ENCODE results near the gene TCF12.

The TCF12 gene

DNA sequence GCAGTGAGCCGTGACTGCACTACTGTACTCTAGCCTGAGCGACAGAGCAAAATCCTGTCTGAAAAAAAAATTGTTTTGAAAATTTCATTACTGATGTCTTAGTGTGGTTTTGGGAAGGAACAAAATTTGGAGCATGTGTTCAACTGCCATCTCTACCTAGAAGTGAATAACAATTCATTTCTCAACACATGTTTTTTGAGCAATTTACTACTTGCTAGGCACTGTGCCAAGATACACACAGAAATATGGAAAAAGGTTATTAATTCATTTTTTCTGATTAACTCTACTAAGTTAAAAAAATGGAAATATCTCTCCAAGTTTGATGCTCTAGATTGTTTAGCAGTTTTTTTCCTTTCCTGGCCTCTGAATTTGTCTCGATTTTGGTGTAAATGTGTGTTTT lies 5.2 kb upstream of the TCF12 start:
- no peaks in the 10 kb centered on the region for H3K27me3 ChIP-seq (ENCODE audit: insufficient read depth, low read length, poor library complexity, severe bottlenecking)
- no peak overlapping the region for H2AFZ ChIP-seq (ENCODE audit: low read length)
- H3K4me2 ChIP-seq (ENCODE audit: low read depth, low read length, poor library complexity, severe bottlenecking), result no peak overlapping the region
- no peaks in the 10 kb centered on the region for H3K9me3 ChIP-seq (ENCODE audit: insufficient read depth, low read depth, low read length)
- no peaks in the 10 kb centered on the region for H4K20me1 ChIP-seq (ENCODE audit: insufficient read depth, low read length, poor library complexity, severe bottlenecking)
- no peak overlapping the region for H3K9ac ChIP-seq (ENCODE audit: low read depth, low read length, poor library complexity, severe bottlenecking)
- H3K4me1 ChIP-seq (ENCODE audit: insufficient read depth, low read length, poor library complexity, severe bottlenecking), result peaks cover 14% of the 10 kb centered on the region
- H3K36me3 ChIP-seq (ENCODE audit: insufficient read depth, low read length), result no peaks in the 10 kb centered on the region
- TF ChIP-seq, protein P1, sequence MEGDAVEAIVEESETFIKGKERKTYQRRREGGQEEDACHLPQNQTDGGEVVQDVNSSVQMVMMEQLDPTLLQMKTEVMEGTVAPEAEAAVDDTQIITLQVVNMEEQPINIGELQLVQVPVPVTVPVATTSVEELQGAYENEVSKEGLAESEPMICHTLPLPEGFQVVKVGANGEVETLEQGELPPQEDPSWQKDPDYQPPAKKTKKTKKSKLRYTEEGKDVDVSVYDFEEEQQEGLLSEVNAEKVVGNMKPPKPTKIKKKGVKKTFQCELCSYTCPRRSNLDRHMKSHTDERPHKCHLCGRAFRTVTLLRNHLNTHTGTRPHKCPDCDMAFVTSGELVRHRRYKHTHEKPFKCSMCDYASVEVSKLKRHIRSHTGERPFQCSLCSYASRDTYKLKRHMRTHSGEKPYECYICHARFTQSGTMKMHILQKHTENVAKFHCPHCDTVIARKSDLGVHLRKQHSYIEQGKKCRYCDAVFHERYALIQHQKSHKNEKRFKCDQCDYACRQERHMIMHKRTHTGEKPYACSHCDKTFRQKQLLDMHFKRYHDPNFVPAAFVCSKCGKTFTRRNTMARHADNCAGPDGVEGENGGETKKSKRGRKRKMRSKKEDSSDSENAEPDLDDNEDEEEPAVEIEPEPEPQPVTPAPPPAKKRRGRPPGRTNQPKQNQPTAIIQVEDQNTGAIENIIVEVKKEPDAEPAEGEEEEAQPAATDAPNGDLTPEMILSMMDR (conservative IDR thresholded peaks at IDR 0.05; ENCODE audit: low read length), result no peak
- TF ChIP-seq EZH2phosphoT487 (IDR thresholded peaks at IDR 0.05; ENCODE audit: borderline replicate concordance), result no peak
- H3K9me2 ChIP-seq (replicated peaks; ENCODE audit: low read depth, low read length), result no peaks in the 10 kb centered on the region
- no peak overlapping the region for H3K4me3 ChIP-seq (ENCODE audit: low read length, poor library complexity, severe bottlenecking)
- no peaks in the 10 kb centered on the region for H3F3A ChIP-seq (ENCODE audit: low read depth)
- peaks cover 13% of the 10 kb centered on the region; the same call in 1 of the 2 replicates for H3K79me2 ChIP-seq (ENCODE audit: insufficient read depth, low read length)

DNA sequence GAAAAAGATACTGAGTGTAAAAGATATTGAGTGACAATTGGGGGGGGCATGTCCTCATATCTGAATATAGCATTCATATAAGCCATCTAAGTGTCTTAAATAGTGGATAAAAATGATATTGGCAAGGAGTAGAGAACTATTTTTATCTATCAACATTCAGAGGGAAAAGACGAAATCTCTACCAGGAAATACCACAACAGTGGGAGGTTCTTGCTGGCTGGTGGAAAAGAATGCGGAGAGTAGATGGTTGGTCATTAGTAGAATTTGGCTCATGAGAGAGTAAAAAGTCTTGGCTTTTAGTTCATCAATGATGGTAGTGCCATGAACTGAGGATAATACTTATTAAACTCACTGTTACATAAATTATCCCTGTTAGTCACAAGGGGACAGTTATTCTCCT lies 4.8 kb upstream of the TCF12 start:
- Histone ChIP-seq H3K4me1 (ENCODE audit: insufficient read depth, low read length, poor library complexity, severe bottlenecking) (peaks cover 14% of the 10 kb centered on the region), H3F3A (ENCODE audit: low read depth) (no peaks in the 10 kb centered on the region), H4K20me1 (ENCODE audit: insufficient read depth, low read length, poor library complexity, severe bottlenecking) (no peaks in the 10 kb centered on the region), H3K36me3 (ENCODE audit: insufficient read depth, low read length) (no peaks in the 10 kb centered on the region), H3K9me3 (ENCODE audit: insufficient read depth, low read depth, low read length) (no peaks in the 10 kb centered on the region), H3K79me2 (ENCODE audit: insufficient read depth, low read length) (peaks cover 15% of the 10 kb centered on the region; the same call in 1 of the 2 replicates), H3K9ac (ENCODE audit: low read depth, low read length, poor library complexity, severe bottlenecking) (no peak overlapping the region), H3K4me3 (ENCODE audit: low read length, poor library complexity, severe bottlenecking) (no peak overlapping the region), H3K9me2 (replicated peaks; ENCODE audit: low read depth, low read length) (no peaks in the 10 kb centered on the region), H3K27me3 (ENCODE audit: insufficient read depth, low read length, poor library complexity, severe bottlenecking) (no peaks in the 10 kb centered on the region), H2AFZ (ENCODE audit: low read length) (no peak overlapping the region), H3K4me2 (ENCODE audit: low read depth, low read length, poor library complexity, severe bottlenecking) (no peak overlapping the region)
- no peak for TF ChIP-seq EZH2phosphoT487 (IDR thresholded peaks at IDR 0.05; ENCODE audit: borderline replicate concordance)
- TF ChIP-seq, protein P1 (conservative IDR thresholded peaks at IDR 0.05; ENCODE audit: low read length), result no peak

DNA sequence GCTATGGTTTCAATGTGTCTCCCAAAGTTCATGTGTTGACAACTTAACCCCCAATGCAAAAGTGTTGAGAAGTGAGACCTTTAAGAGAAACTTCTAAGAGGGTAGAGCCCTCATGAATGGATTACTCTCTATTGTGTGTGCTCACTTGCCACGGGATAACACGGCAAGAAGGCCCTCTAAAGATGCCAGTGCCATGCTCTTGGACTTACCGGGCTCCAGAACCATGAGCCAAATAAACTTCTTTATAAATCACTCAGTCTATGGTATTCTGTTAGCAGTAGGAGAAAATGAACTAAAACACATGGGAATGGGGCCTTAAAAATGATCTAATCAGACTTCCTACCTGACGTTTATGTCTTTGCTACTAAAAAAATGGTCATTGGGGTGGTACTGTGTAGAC lies 2.6 kb upstream of the TCF12 start:
- no peaks in the 10 kb centered on the region for H3K9me2 ChIP-seq (replicated peaks; ENCODE audit: low read depth, low read length)
- no peak overlapping the region for H2AFZ ChIP-seq (ENCODE audit: low read length)
- H3K4me1 ChIP-seq (ENCODE audit: insufficient read depth, low read length, poor library complexity, severe bottlenecking), result peaks cover 24% of the 10 kb centered on the region
- no peak overlapping the region for H3K4me2 ChIP-seq (ENCODE audit: low read depth, low read length, poor library complexity, severe bottlenecking)
- peaks cover 37% of the 10 kb centered on the region for H3K79me2 ChIP-seq (ENCODE audit: insufficient read depth, low read length)
- H3F3A ChIP-seq (ENCODE audit: low read depth), result no peaks in the 10 kb centered on the region
- no peaks in the 10 kb centered on the region for H3K9me3 ChIP-seq (ENCODE audit: insufficient read depth, low read depth, low read length)
- no peaks in the 10 kb centered on the region for H3K27me3 ChIP-seq (ENCODE audit: insufficient read depth, low read length, poor library complexity, severe bottlenecking)
- peaks cover 15% of the 10 kb centered on the region for H4K20me1 ChIP-seq (ENCODE audit: insufficient read depth, low read length, poor library complexity, severe bottlenecking)
- H3K4me3 ChIP-seq (ENCODE audit: low read length, poor library complexity, severe bottlenecking), result no peak overlapping the region
- TF ChIP-seq, protein P1 (conservative IDR thresholded peaks at IDR 0.05; ENCODE audit: low read length), result no peak
- TF ChIP-seq EZH2phosphoT487 (IDR thresholded peaks at IDR 0.05; ENCODE audit: borderline replicate concordance), result no peak
- no peak overlapping the region for H3K9ac ChIP-seq (ENCODE audit: low read depth, low read length, poor library complexity, severe bottlenecking)
- no peaks in the 10 kb centered on the region for H3K36me3 ChIP-seq (ENCODE audit: insufficient read depth, low read length)
